Keratinocyte (primary cell): ENCODE measurements around the gene IL31. TPM values are rescaled to one million over a fixed set of nuclear protein-coding genes. Genes with fewer than 3 reads are reported as not detected.

ENCODE experiments used
- DNase-seq: peaks from one replicate; pipeline ENCODE4 v3.0.0-alpha.2; 2011; ENCODE audit warnings: low read depth, missing footprints, low spot score
- FAIRE-seq: peaks from 2 replicates; lab custom pipeline; 2011; peaks lifted over from hg19 to GRCh38; lab: Jason Lieb, UNC
- H2AFZ ChIP-seq: 2 replicates; pipeline ENCODE4 v1.6.0; 2012; ENCODE audit warnings: low read length, control low read depth, inconsistent platforms; ENCODE audit not compliant: control insufficient read depth
- H3K27ac ChIP-seq: 2 replicates; pipeline ENCODE4 v1.5.1; 2011; ENCODE audit warnings: low read length; ENCODE audit not compliant: control insufficient read depth, insufficient read depth
- H3K27me3 ChIP-seq: 3 replicates; pipeline ENCODE4 v1.6.0; 2011; ENCODE audit warnings: low read length; ENCODE audit not compliant: control insufficient read depth, insufficient read depth; ENCODE audit errors: extremely low read depth
- H3K36me3 ChIP-seq, 2 experiments: 2 replicates in 1 of 2; 3 replicates in 1 of 2; pipeline ENCODE4 v1.5.1; 2011; ENCODE audit warnings: low read length in 2 of 2, mild to moderate bottlenecking in 1 of 2; ENCODE audit not compliant: control insufficient read depth in 2 of 2, insufficient read depth in 2 of 2; ENCODE audit errors: extremely low read depth in 1 of 2
- H3K4me1 ChIP-seq: 3 replicates; pipeline ENCODE4 v1.5.1; 2011; ENCODE audit warnings: low read length; ENCODE audit not compliant: control insufficient read depth, insufficient read depth; ENCODE audit errors: extremely low read depth
- H3K4me2 ChIP-seq: 3 replicates; pipeline ENCODE4 v1.6.0; 2011; ENCODE audit warnings: low read depth, low read length; ENCODE audit not compliant: control insufficient read depth, insufficient read depth; ENCODE audit errors: extremely low read depth
- H3K4me3 ChIP-seq, 3 experiments: fragments of 200-600 bp in 1 of 3; sonication (generic) in 1 of 3; 2 replicates in 2 of 3; 3 replicates in 1 of 3; pipeline ENCODE4 v1.5.1; 2011 to 2016; ENCODE audit warnings: low read length in 3 of 3, mild to moderate bottlenecking in 3 of 3, control low read depth in 2 of 3, inconsistent platforms in 1 of 3, low read depth in 1 of 3, mixed read lengths in 1 of 3, mixed run types in 1 of 3, moderate library complexity in 1 of 3; ENCODE audit not compliant: control insufficient read depth in 2 of 3, insufficient read depth in 2 of 3; ENCODE audit errors: extremely low read depth in 1 of 3
- H3K79me2 ChIP-seq: 2 replicates; pipeline ENCODE4 v1.6.0; 2012; ENCODE audit warnings: low read length; ENCODE audit not compliant: control insufficient read depth, insufficient read depth
- H3K9ac ChIP-seq: 3 replicates; pipeline ENCODE4 v1.6.0; 2011; ENCODE audit warnings: low read length; ENCODE audit not compliant: control insufficient read depth, insufficient read depth; ENCODE audit errors: extremely low read depth
- H3K9me1 ChIP-seq: 3 replicates; pipeline ENCODE4 v1.6.0; 2011; ENCODE audit warnings: low read length; ENCODE audit not compliant: control insufficient read depth, insufficient read depth; ENCODE audit errors: extremely low read depth
- H3K9me3 ChIP-seq: 2 replicates; pipeline ENCODE4 v1.5.1; 2012; ENCODE audit warnings: low read depth, low read length; ENCODE audit not compliant: control insufficient read depth
- H4K20me1 ChIP-seq: 3 replicates; pipeline ENCODE4 v1.6.0; 2011; ENCODE audit warnings: low read length; ENCODE audit not compliant: control insufficient read depth, insufficient read depth; ENCODE audit errors: extremely low read depth
- CTCF ChIP-seq, 3 experiments: IDR thresholded peaks in 1 of 3; conservative IDR thresholded peaks in 1 of 3; optimal IDR thresholded peaks in 1 of 3; 2 replicates in 2 of 3; 3 replicates in 1 of 3; pipeline versions ENCODE3 to v1.5.1; 2011; ENCODE audit warnings: low read length in 3 of 3, mild to moderate bottlenecking in 3 of 3, moderate library complexity in 2 of 3, control low read depth in 1 of 3, inconsistent platforms in 1 of 3; ENCODE audit not compliant: insufficient read depth in 2 of 3; ENCODE audit errors: extremely low read depth in 1 of 3
- EZH2 ChIP-seq: IDR thresholded peaks from one replicate; pipeline ENCODE4 v1.6.1; 2012; ENCODE audit warnings: inconsistent platforms, mild to moderate bottlenecking, low read length, moderate library complexity
- dilution Hi-C: fragments of 300-500 bp; cut with MboI; formaldehyde crosslinking; loops from one replicate; pipeline ENCODE4 v1.7.0; 2020; ENCODE audit warnings: low sequenced_read_pairs; ENCODE audit not compliant: extremely low pct_ligation_motif_present
- polyA plus RNA-seq, 5 experiments: library from polyadenylated mRNA; depleted of rRNA in 3 of 5; stranded (reverse) in 3 of 5; stranded (forward) in 1 of 5; unstranded in 1 of 5; fragments of >200 nt; gene quantifications; 1 replicate in 1 of 5; 2 replicates in 3 of 5; 3 replicates in 1 of 5; pipeline versions ENCODE4 v1.2.1 to v1.2.3, GENCODE V29; 2011 to 2012; ENCODE audit warnings: missing spikeins in 2 of 5, low read depth in 1 of 5, low replicate concordance in 1 of 5

IL31 gene
- polyA plus RNA-seq, 1 donor (not counting 4 experiments of a cell fraction or from before 2014, with no cell fraction given): not detected

- H2AFZ ChIP-seq: no peak overlapping the region
- H3K27me3 ChIP-seq: no peaks in the 10 kb centered on the region
- H4K20me1 ChIP-seq: no peaks in the 10 kb centered on the region
- no peaks in the 10 kb centered on the region for H3K79me2 ChIP-seq
- H3K4me1 ChIP-seq: no peaks in the 10 kb centered on the region
- H3K9me1 ChIP-seq: no peaks in the 10 kb centered on the region
- no peaks in the 10 kb centered on the region for H3K9me3 ChIP-seq
- dilution Hi-C loops: no loop called here
- no peak for DNase-seq
- H3K27ac ChIP-seq: no peak overlapping the region
- peaks cover 16 to 17% of the 10 kb centered on the region in 2 experiments for H3K36me3 ChIP-seq
- H3K4me3 ChIP-seq: no peak overlapping the region
- no peak overlapping the region for H3K4me2 ChIP-seq
- no peak for FAIRE-seq
- H3K9ac ChIP-seq: no peak overlapping the region
- no peak for TF ChIP-seq CTCF (optimal IDR thresholded peaks at IDR 0.05 in 1 of 3, IDR thresholded peaks at IDR 0.05 in 1 of 3, conservative IDR thresholded peaks at IDR 0.05 in 1 of 3; ENCODE audit: extremely low read depth in 1 of 3, insufficient read depth in 2 of 3, low read length in 3 of 3)
- no peak for TF ChIP-seq EZH2
Measured at GRCh38 chr12:122145505-122146330, 28.3 kb downstream of the IL31 start.

GRCh38 chr12:122144885-122145284, 29.1 kb downstream of the IL31 start:
- no peaks in the 10 kb centered on the region for H3K79me2 ChIP-seq
- DNase-seq (no peak), FAIRE-seq (no peak)
- peaks cover 20% of the 10 kb centered on the region in 2 experiments for H3K36me3 ChIP-seq
- no peak overlapping the region for H2AFZ ChIP-seq
- no peak overlapping the region for H3K27ac ChIP-seq
- TF ChIP-seq CTCF (optimal IDR thresholded peaks at IDR 0.05 in 1 of 3, IDR thresholded peaks at IDR 0.05 in 1 of 3, conservative IDR thresholded peaks at IDR 0.05 in 1 of 3; ENCODE audit: extremely low read depth in 1 of 3, insufficient read depth in 2 of 3, low read length in 3 of 3): no peak
- TF ChIP-seq EZH2: no peak
- no peaks in the 10 kb centered on the region for H3K4me1 ChIP-seq
- no peaks in the 10 kb centered on the region for H3K9me3 ChIP-seq
- no peak overlapping the region for H3K4me3 ChIP-seq
- no peaks in the 10 kb centered on the region for H3K9me1 ChIP-seq
- no peaks in the 10 kb centered on the region for H4K20me1 ChIP-seq
- no peaks in the 10 kb centered on the region for H3K27me3 ChIP-seq
- dilution Hi-C loops: no loop called here
- H3K4me2 ChIP-seq: no peak overlapping the region
- no peak overlapping the region for H3K9ac ChIP-seq
